Memory B cell (primary cell): ENCODE data around the gene P2RX3.
"Not testable (repeated sequence)": the region's sequence is repeated elsewhere in the genome, so short reads cannot be mapped to it uniquely, and the experiment has no call there.

Experiments
- ATAC-seq: fragments of 150-1000 bp; cut with Tn5 transposase; 2 replicates; pipeline ENCODE4 v1.10.0; 2021; ENCODE audit warnings: low read depth, mild to moderate bottlenecking, moderate library complexity
- DNase-seq, 2 donors: peaks; one replicate each; pipeline ENCODE4 v3.0.0; 2022; ENCODE audit warnings: low spot score in 2 of 2
- H3K27ac Mint-ChIP-seq: one replicate; pipeline ENCODE4 v1.8.0; 2022; ENCODE audit warnings: mild to moderate bottlenecking, moderate library complexity, mixed read lengths
- H3K27me3 Mint-ChIP-seq: one replicate; pipeline ENCODE4 v1.8.0; 2022; ENCODE audit warnings: mixed read lengths
- H3K36me3 Mint-ChIP-seq: one replicate; pipeline ENCODE4 v1.8.0; 2022; ENCODE audit warnings: mild to moderate bottlenecking, mixed read lengths
- H3K4me1 Mint-ChIP-seq: one replicate; pipeline ENCODE4 v1.8.0; 2022; ENCODE audit warnings: mixed read lengths
- H3K4me3 Mint-ChIP-seq: one replicate; pipeline ENCODE4 v1.8.0; 2022; ENCODE audit warnings: mild to moderate bottlenecking, moderate library complexity, mixed read lengths
- H3K9me3 Mint-ChIP-seq: one replicate; pipeline ENCODE4 v1.8.0; 2022; ENCODE audit warnings: mixed read lengths

The P2RX3 gene

DNA sequence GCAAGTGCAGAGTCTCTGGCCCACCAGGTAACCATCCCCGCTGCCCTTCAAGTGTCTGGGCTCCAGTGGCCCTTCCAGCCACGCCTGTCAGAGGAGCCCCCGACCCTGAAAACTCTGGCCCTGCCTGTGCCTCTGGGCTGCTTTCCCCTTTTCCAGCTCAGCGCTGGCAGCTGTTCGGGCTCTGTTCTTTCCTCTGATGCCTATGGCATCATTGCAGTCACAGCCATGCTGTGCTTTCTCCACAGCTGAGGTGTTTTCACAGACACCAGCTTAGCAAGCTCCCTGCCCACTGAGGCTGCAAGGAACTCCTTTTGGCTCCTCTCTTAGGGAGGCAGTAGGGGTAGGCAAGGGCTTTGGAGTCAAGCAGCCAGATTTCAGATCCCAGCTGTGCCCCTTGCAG lies 21.2 kb downstream of the P2RX3 start:
- peaks cover 4% of the 10 kb centered on the region for H3K4me1 Mint-ChIP-seq
- H3K4me3 Mint-ChIP-seq: no peak overlapping the region
- no peaks in the 10 kb centered on the region for H3K9me3 Mint-ChIP-seq
- peaks cover 14% of the 10 kb centered on the region for H3K27me3 Mint-ChIP-seq
- DNase-seq (no peak), ATAC-seq (no peak)
- H3K36me3 Mint-ChIP-seq: no peaks in the 10 kb centered on the region
- H3K27ac Mint-ChIP-seq: no peak overlapping the region

DNA sequence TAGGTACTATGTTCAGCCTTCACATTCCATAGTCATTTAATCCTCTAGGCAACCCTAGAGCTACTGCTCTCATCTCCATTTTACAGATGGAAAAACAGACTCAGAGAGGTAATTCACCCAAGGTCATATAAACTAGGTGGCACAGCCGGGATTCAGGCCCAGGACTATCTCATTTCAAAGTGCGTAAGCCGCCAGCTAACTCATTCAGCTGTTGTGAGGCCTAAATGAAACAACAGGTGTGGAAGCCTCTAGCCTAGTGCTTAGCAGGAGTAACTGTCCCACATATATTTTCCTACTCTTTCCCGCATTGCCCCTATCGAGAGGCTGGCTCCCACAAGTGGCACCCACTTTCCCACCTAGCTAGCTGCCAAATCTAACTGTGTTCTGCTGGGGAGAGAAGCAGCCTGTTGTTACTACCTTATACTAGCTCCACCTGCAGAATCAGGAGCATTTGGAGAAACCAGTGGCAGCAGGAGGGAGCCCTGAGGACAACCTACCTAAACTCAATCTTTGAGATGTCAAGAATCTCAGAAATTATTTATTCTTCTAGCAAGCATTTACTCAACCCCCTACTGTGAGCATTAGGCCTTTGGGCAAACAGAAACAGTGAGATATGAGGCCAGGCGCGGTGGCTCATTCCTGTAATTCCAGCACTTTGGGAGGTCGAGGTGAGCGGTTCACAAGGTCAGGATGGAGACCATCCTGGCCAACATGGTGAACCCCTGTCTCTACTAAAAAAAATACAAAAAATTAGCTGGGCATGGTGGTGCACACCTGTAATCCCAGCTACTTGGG lies 21.9 kb downstream of the P2RX3 start:
- Mint-ChIP-seq H3K36me3 (no peaks in the 10 kb centered on the region), H3K27ac (no peak overlapping the region), H3K9me3 (no peaks in the 10 kb centered on the region), H3K4me3 (no peak overlapping the region), H3K27me3 (peaks cover 8% of the 10 kb centered on the region), H3K4me1 (no peaks in the 10 kb centered on the region)
- ATAC-seq (no peak), DNase-seq (no peak)

DNA sequence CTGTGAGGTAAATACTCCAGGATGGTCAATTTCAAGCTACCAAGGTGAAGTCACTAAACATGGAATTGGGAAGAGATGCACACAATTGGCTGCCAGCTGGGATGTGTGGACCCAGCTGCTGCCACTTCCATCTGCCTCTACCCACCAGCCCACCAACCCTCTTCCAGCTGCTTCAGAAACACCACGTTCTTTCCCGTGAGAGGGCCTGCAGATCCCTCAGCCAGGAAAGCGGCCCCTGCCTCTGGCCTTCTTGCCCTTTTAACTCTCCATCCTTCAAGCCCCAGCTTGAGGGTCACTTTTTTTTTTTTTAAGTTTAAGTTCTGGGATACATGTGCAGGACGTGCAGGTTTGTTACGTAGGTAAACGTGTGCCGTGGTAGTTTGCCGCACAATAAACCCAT lies 22.8 kb downstream of the P2RX3 start:
- peaks cover 12% of the 10 kb centered on the region for H3K27me3 Mint-ChIP-seq
- H3K9me3 Mint-ChIP-seq: no peaks in the 10 kb centered on the region
- no peak for ATAC-seq
- no peak for DNase-seq
- H3K4me1 Mint-ChIP-seq: no peaks in the 10 kb centered on the region
- H3K27ac Mint-ChIP-seq: no peak overlapping the region
- H3K4me3 Mint-ChIP-seq: no peak overlapping the region
- H3K36me3 Mint-ChIP-seq: no peaks in the 10 kb centered on the region

- DNase-seq, H3K4me3 Mint-ChIP-seq, H3K9me3 Mint-ChIP-seq, H3K27ac Mint-ChIP-seq, H3K4me1 Mint-ChIP-seq, H3K36me3 Mint-ChIP-seq, ATAC-seq: not testable (repeated sequence)
- peaks cover 12% of the 10 kb centered on the region for H3K27me3 Mint-ChIP-seq
Observed at GRCh38 chr11:57361420-57361819, 23.3 kb downstream of the P2RX3 start.

- no peak for DNase-seq
- Mint-ChIP-seq H3K9me3 (no peaks in the 10 kb centered on the region), H3K27ac (no peak overlapping the region), H3K27me3 (peaks cover 13% of the 10 kb centered on the region), H3K36me3 (no peaks in the 10 kb centered on the region), H3K4me3 (no peak overlapping the region), H3K4me1 (no peaks in the 10 kb centered on the region)
- ATAC-seq: no peak
Observed at GRCh38 chr11:57361926-57362325, 23.8 kb downstream of the P2RX3 start.

GRCh38 chr11:57363131-57364080 lies 25.3 kb downstream of the P2RX3 start:
- H3K4me1 Mint-ChIP-seq: no peaks in the 10 kb centered on the region
- DNase-seq: no peak
- H3K27me3 Mint-ChIP-seq: peaks cover 13% of the 10 kb centered on the region
- no peak for ATAC-seq
- no peaks in the 10 kb centered on the region for H3K36me3 Mint-ChIP-seq
- no peaks in the 10 kb centered on the region for H3K9me3 Mint-ChIP-seq
- no peak overlapping the region for H3K4me3 Mint-ChIP-seq
- H3K27ac Mint-ChIP-seq: no peak overlapping the region

GRCh38 chr11:57364851-57365660 lies 26.9 kb downstream of the P2RX3 start:
- ATAC-seq: no peak
- Mint-ChIP-seq H3K27me3 (peaks cover 14% of the 10 kb centered on the region), H3K4me3 (no peak overlapping the region), H3K36me3 (no peaks in the 10 kb centered on the region), H3K9me3 (no peaks in the 10 kb centered on the region), H3K4me1 (no peaks in the 10 kb centered on the region), H3K27ac (no peak overlapping the region)
- no peak for DNase-seq

GRCh38 chr11:57368106-57368844 lies 30.1 kb downstream of the P2RX3 start:
- peaks cover 11% of the 10 kb centered on the region for H3K27me3 Mint-ChIP-seq
- DNase-seq (no peak), ATAC-seq (no peak)
- no peak overlapping the region for H3K4me3 Mint-ChIP-seq
- no peaks in the 10 kb centered on the region for H3K4me1 Mint-ChIP-seq
- no peaks in the 10 kb centered on the region for H3K36me3 Mint-ChIP-seq
- H3K9me3 Mint-ChIP-seq: no peaks in the 10 kb centered on the region
- no peak overlapping the region for H3K27ac Mint-ChIP-seq

DNA sequence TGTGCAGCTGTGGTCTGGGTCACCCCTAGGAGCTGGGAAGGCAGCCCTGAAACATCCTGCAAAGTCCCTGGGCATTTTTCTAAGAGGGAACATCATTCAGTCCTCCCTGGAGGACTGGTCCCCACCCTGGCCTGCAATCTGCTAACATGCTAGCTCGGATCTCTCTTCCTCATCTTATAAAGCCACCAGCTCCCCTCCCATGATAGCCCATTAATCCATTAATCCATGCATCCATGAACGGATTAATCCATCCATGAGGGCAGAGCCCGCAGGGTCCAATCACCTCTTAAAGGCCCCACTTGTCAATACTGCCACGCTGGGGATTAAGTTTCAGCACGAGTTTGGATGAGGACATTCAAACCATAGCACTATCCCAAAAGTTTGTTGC lies 30.7 kb downstream of the P2RX3 start:
- Mint-ChIP-seq H3K4me3 (no peak overlapping the region), H3K27ac (no peak overlapping the region), H3K4me1 (no peaks in the 10 kb centered on the region), H3K36me3 (no peaks in the 10 kb centered on the region), H3K9me3 (no peaks in the 10 kb centered on the region), H3K27me3 (peaks cover 11% of the 10 kb centered on the region)
- DNase-seq (no peak), ATAC-seq (no peak)

- H3K4me3 Mint-ChIP-seq: no peak overlapping the region
- peaks cover 8% of the 10 kb centered on the region for H3K27me3 Mint-ChIP-seq
- H3K27ac Mint-ChIP-seq: no peak overlapping the region
- no peaks in the 10 kb centered on the region for H3K36me3 Mint-ChIP-seq
- no peaks in the 10 kb centered on the region for H3K4me1 Mint-ChIP-seq
- ATAC-seq (no peak), DNase-seq (no peak)
- H3K9me3 Mint-ChIP-seq: no peaks in the 10 kb centered on the region
Observed at GRCh38 chr11:57370251-57370650, 32.1 kb downstream of the P2RX3 start.

GRCh38 chr11:57370941-57371340 lies 32.8 kb downstream of the P2RX3 start:
- Mint-ChIP-seq H3K4me3 (no peak overlapping the region), H3K9me3 (no peaks in the 10 kb centered on the region), H3K27ac (no peak overlapping the region), H3K4me1 (no peaks in the 10 kb centered on the region), H3K36me3 (no peaks in the 10 kb centered on the region), H3K27me3 (peaks cover 5% of the 10 kb centered on the region)
- no peak for DNase-seq
- ATAC-seq: no peak

DNA sequence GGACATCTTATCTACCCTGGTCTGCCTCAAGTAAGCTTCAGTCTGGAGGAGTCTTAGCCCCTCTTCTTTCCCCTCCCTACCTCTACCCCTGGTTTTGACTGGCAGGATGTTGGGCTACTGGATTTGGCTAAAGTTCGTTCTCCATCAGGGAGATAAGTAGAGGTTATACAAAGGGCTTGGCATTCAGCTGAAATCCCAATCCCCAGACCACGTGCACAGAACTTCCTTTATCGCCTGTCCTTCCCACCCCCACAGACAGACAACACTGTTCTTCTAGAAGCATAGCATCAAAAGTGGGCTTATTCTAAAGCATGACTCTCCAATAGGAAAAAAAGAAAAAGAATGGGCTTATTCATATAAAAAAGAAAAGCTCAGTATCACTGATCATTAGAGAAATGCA lies 35.0 kb downstream of the P2RX3 start:
- Mint-ChIP-seq H3K9me3 (no peaks in the 10 kb centered on the region), H3K36me3 (no peaks in the 10 kb centered on the region), H3K4me1 (no peaks in the 10 kb centered on the region), H3K27me3 (peaks cover 12% of the 10 kb centered on the region), H3K4me3 (no peak overlapping the region), H3K27ac (no peak overlapping the region)
- ATAC-seq (no peak), DNase-seq (no peak)

DNA sequence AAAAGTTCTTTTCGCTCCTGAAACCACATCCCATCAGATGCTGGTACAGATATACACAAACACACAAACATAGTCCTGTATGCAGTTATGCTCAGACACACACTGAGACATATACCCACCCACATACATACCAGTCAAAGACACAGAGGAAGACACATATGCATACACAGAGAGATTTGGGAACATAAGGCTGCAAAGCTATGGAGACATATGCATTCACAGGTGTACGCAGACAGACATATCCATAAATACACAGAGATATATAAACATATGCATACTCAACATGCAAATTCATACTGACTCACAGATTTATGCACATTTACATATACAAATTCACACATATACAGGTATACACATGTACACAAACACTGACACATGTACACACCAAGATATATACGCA lies 36.8 kb downstream of the P2RX3 start:
- Mint-ChIP-seq H3K9me3 (no peaks in the 10 kb centered on the region), H3K4me3 (no peak overlapping the region), H3K27ac (no peak overlapping the region), H3K4me1 (no peaks in the 10 kb centered on the region), H3K36me3 (no peaks in the 10 kb centered on the region), H3K27me3 (peaks cover 14% of the 10 kb centered on the region)
- no peak for DNase-seq
- no peak for ATAC-seq
